NCI-H1105 treated with DMSO at 0.1 percent for 48 hours (cell line): ENCODE results near the gene P3H1.
"Not testable (repeated sequence)": the region's sequence is repeated elsewhere in the genome, so short reads cannot be mapped to it uniquely, and the experiment has no call there.

Experiments
- DNase-seq: peaks from one replicate; lab custom pipeline; 2025; lab: John Stamatoyannopoulos, UW

P3H1 gene

GRCh38 chr1:42766741-42767509, at the start of gene P3H1, which contains the start of gene C1orf50:
P3H1 (minus strand) TSS chr1:42767028; CDS start chr1:42766971, 57 bp downstream.
C1orf50 (plus strand) TSS chr1:42767249; CDS start chr1:42767312, 63 bp downstream.
- DNase-seq: peak; percentile 99

DNA sequence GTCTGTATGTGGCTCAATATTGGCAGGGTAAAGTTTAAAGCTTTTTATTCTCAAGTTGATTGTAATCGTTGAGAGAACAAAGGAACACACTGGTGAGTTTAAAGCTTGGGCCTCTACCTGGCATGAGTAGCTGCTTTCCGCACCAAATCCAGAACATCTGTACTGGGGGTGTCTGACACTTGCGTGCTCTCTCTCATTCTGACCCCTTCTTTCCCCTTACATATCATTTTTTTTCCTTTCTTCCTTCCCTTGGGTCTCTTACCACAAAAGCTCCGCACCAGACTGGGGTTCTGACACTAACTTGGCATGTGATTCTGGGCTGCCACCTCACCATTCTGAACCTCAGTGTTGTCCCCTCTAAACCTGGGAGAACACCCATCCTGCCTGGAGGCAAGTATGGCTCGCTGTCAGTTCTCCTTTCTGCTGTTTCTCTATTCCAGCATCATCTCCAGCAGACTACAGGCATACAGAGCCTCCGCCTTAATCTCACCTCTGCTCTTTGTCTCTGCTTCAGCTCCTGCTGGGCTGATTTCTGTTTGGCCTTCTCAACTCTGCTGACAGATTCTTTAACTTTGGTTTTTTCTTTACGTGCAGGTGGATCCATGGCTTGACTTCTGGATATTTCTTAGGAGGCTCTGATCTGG, 49.2 kb upstream of the P3H1 start:
- peak; percentile 62 for DNase-seq

DNA sequence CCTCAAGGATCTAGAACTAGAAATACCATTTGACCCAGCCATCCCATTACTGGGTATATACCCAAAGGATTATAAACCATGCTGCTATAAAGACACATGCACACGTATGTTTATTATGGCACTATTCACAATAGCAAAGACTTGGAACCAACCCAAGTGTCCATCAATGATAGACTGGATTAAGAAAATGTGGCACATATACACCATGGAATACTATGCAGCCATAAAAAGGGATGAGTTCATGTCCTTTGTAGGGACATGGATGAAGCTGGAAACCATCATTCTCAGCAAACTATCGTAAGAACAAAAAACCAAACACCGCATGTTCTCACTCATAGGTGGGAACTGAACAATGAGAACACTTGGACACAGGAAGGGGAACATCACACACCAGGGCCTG, 48.0 kb upstream of the P3H1 start:
- not testable (repeated sequence) for DNase-seq

GRCh38 chr1:42807056-42807668, 40.3 kb upstream of the P3H1 start:
- no peak for DNase-seq

DNA sequence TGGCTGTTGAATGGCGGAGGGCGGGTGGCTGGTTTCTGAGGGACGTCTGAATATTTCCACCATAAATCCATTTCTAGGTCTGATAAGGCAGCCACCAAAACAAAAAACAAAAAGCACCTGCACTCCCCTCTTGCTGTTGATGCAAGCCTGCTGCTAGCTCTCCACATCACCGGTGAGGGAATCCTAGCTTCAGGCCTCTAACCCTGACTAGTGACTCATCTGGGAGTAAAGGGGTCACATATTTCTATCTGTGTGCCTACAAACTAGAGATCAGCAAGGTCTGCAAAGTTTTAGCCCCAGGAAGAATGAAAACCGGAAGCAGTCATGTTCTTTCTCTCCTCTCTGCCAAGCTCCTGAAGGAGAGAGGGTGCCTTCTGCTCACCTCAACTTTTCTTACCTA, 39.8 kb upstream of the P3H1 start:
- no peak for DNase-seq

DNA sequence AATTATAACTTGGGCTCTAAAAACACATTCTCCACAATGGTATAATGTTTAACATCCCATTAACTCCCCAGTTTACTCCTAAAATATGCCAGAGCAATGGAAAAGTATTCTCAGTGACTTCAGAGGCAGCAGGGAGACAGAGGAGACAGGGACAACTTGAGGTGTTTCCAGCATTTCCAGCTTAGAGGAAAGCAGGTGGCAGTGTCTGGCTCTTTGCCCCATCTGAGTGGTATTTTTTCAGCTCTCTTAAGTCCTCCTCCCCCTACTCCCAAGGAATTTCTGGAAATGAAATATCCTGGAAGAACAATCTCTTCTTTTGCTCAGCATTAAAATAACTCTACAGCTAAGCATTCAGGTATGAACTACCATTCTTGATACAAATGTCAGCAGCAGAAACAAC, 39.3 kb upstream of the P3H1 start:
- no peak for DNase-seq

DNA sequence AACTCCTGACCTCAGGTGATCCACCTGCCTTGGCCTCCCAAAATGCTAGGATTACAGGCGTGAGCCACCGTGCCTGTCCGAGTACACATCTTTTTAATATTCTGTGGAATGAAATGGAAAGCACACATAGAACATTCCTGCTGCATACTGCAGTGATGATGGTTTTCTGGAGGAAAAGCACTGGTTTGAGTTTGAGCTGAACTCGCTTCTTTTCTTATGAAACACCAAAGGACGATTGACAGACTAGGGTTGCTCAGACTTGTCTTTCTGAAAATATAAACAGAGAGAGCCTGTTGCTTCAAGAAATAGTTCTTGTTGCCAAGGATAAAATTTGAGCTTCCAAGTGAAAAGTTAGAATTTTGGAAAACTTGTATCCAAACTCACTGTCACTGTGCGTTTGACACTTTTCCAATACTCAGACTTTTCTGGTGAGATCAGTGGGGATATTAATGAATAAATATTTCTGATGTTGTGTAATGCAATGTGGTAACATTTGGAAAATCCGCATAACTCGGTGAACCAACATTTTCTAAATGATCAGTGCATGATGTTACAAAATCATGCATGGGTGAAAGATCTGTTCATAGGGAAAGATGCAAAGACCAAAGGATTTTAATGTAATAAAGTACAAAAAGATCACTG, 35.1 kb upstream of the P3H1 start:
- DNase-seq: no peak

DNA sequence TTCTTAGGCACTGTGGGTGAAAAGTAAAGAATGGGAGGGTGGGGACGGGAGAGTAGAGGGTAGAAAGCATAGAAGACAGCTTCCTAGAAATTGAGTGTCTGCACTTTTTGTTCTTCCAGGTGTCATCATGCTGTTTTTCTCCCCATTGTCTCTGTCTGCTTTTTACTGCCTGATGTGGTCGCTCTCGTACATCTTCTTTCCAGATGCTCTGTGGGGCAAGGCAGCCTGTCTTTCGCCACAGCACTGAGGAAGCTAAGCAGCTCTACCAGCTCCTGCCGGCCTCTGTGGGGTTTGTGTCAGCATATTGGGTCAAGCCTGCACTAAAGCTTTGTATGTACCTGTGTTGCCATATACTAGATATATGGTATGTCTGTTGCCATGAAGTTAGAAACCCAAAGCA, 31.2 kb upstream of the P3H1 start:
- DNase-seq: no peak

DNA sequence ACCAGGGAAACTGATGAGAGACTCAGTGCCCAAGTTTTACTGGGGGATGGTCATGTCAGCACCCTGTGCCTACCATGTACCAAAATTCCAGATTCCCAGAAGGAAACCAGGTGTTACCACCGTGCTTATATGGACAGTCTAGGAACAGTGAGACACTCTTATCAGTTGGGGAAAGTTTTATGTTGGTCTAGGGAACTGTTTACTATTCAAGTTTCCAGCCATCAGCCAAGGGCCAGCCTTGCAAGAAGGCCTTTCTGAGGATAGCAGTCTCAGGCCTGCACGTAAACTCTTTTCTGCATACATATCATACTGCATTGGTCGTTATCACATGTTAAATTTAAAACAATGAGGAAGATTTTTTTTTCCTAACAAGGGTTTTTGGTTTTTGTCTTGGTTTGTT, 30.6 kb upstream of the P3H1 start:
- no peak for DNase-seq

DNA sequence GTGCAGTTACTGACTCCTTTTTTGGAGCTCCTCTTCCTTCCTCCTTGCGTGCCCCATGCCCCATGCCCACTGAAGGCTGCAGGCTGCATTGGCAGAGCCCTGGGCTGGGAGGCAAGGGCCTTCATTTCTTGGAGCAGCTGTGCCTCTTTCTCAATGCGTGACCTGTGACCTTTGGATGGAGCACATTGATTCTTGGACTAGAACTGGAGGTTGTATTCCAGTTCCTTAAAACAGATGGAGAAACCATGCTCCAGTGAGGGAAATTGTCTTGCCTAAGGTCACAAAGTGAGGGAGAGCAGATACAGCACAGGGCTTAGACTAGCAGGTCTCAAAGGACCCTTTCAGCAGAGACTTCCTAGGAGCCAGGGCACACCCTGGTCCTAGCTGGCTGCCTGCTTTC, 27.0 kb upstream of the P3H1 start:
- DNase-seq: no peak

DNA sequence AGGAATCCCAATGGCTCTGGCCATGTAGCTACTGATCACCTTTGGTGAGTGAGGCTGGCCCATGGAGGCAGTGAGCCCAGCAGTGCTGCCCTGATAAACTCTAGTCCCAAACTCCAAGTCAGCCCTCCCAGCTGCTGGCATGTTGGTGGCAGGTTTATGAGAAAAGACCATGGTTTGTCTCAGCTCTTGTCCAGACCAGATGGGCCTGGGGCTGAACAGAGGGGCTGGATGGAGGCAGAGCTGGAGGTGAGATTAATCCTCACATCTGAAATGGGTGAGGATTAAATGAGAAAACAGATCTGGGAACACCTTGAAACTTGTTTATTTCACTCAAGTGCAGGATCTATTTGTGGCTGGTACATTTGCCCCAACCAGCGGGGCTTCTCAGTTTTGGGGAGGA, 21.2 kb upstream of the P3H1 start:
- DNase-seq: no peak

GRCh38 chr1:42786097-42786496, 19.3 kb upstream of the P3H1 start:
- no peak for DNase-seq

- DNase-seq: no peak
These were observed 18.3 kb upstream of the P3H1 start, which contains the start of gene TMEM269 for GRCh38 chr1:42784946-42785693. TMEM269 (plus strand) TSS chr1:42784991; CDS start chr1:42789894, 4,903 bp downstream.

- DNase-seq: no peak
These were observed 17.7 kb upstream of the P3H1 start for GRCh38 chr1:42784547-42784945.

DNA sequence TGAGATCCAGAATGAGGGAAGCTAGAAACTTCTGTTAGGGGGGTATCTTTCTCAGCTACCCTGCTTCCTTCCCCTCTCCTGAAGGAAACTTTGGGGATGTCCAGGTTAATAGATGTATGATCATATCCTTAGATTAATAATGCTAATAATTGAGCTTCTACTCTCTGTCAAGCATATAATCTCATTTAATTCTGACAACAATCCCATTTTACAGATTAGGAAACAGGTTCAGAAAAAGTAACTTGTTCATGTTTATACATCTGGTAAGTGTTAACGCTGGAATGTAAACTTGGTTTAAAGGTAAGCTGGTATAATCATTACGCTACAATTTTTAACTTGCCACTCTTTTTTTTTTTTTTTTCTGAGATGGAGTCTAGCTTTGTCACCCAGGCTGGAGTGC, 16.3 kb upstream of the P3H1 start:
- no peak for DNase-seq

- no peak for DNase-seq
These were observed 13.3 kb upstream of the P3H1 start for GRCh38 chr1:42780176-42780575.

GRCh38 chr1:42779725-42780124, 12.9 kb upstream of the P3H1 start:
- no peak for DNase-seq

- peak; percentile 4 for DNase-seq
These were observed 11.0 kb upstream of the P3H1 start for GRCh38 chr1:42777852-42778251.

- DNase-seq: no peak
These were observed 9.7 kb upstream of the P3H1 start for GRCh38 chr1:42776502-42776901.

GRCh38 chr1:42774928-42775526, 8.2 kb upstream of the P3H1 start:
- DNase-seq: no peak

- no peak for DNase-seq
These were observed 6.6 kb upstream of the P3H1 start for GRCh38 chr1:42773420-42773819.
